Measurements from ENCODE around the gene NQO1.

Gene NQO1

DNA sequence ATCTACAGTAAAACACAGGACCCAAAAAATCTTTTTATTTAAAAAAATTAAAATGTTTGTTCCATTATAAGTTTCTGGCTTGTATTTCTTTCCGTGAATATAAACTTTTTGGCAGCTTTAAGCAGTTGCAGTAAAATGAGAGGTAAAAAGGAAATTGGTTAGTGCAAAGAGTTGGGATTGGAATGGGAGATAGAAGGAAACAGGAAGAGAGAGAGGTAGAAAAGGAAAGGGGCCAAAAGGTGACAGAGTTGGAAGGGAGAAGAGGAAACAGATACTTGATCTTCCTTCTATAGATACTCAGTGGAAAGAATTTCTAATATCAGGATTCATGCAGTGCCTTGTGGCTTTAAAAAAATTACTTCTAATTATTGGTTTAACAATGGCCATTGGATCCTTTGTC is 63.5 kb downstream of the NQO1 start:
- TF ChIP-seq, protein P1, sequence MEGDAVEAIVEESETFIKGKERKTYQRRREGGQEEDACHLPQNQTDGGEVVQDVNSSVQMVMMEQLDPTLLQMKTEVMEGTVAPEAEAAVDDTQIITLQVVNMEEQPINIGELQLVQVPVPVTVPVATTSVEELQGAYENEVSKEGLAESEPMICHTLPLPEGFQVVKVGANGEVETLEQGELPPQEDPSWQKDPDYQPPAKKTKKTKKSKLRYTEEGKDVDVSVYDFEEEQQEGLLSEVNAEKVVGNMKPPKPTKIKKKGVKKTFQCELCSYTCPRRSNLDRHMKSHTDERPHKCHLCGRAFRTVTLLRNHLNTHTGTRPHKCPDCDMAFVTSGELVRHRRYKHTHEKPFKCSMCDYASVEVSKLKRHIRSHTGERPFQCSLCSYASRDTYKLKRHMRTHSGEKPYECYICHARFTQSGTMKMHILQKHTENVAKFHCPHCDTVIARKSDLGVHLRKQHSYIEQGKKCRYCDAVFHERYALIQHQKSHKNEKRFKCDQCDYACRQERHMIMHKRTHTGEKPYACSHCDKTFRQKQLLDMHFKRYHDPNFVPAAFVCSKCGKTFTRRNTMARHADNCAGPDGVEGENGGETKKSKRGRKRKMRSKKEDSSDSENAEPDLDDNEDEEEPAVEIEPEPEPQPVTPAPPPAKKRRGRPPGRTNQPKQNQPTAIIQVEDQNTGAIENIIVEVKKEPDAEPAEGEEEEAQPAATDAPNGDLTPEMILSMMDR (IDR thresholded peaks at IDR 0.05), result no peak

DNA sequence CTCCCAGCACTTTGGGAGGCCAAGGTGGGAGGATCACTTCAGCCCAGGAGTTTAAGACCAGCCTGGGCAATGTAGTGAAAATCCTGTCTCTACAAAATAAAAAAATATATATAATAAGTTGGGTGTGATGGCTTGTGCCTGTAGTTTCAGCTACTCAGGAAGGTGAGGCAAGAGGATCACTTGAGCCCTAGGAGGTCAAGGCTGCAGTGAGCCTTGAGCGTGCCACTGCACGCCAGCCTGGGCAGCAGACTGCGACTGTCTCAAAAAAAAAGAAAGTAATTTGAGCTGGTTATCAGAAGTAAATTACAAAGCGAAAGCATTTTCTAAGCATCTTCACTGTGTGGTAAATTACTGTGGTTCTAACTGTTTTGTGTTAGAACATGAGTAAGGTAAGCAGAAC is 66.2 kb downstream of the NQO1 start:
- TF ChIP-seq, protein P1 (IDR thresholded peaks at IDR 0.05), result no peak
